GM21528 (cell line): Measurements from ENCODE around the gene F11R.
"Not testable (repeated sequence)": the region's sequence is repeated elsewhere in the genome, so short reads cannot be mapped to it uniquely, and the experiment has no call there.

ENCODE experiments used
- ATAC-seq: cut with Tn5 transposase; IDR thresholded peaks from one replicate; pipeline ENCODE4 v1.9.1; 2021; ENCODE audit warnings: mild to moderate bottlenecking, moderate library complexity; ENCODE audit not compliant: unreplicated experiment, low FRiP score

Gene F11R

GRCh38 chr1:161044908-161045735, 24.2 kb upstream of the F11R start:
- peak; percentile 34 for ATAC-seq

- ATAC-seq: no peak
Measured at GRCh38 chr1:161044535-161044907, 23.6 kb upstream of the F11R start.

GRCh38 chr1:161039546-161039945, 18.6 kb upstream of the F11R start:
- no peak for ATAC-seq

- ATAC-seq: no peak
Measured at GRCh38 chr1:161039154-161039545, 18.2 kb upstream of the F11R start.

GRCh38 chr1:161038523-161039153, 17.7 kb upstream of the F11R start, which contains the start of gene TSTD1:
TSS of gene TSTD1 (minus strand) at chr1:161038964. CDS start at chr1:161038889, 75 bp downstream.
- ATAC-seq: peak; percentile 83

GRCh38 chr1:161037661-161038522, 16.9 kb upstream of the F11R start:
- no peak for ATAC-seq

GRCh38 chr1:161033751-161034150, 12.8 kb upstream of the F11R start:
- no peak for ATAC-seq

- ATAC-seq: no peak
Measured at GRCh38 chr1:161032409-161032808, 11.5 kb upstream of the F11R start.

- ATAC-seq: no peak
Measured at GRCh38 chr1:161031874-161032273, 10.9 kb upstream of the F11R start.

GRCh38 chr1:161029466-161029865, 8.5 kb upstream of the F11R start:
- ATAC-seq: not testable (repeated sequence)

- ATAC-seq: not testable (repeated sequence)
Measured at GRCh38 chr1:161026954-161027353, 6.0 kb upstream of the F11R start.

GRCh38 chr1:161022432-161022831, 1.5 kb upstream of the F11R start:
- not testable (repeated sequence) for ATAC-seq

- no peak for ATAC-seq
Measured at GRCh38 chr1:161021970-161022353, 1.0 kb upstream of the F11R start.

- peak; percentile 86 for ATAC-seq
Measured at GRCh38 chr1:161021165-161021969, 415 bp upstream of the F11R start.

GRCh38 chr1:161019751-161020495, 1.0 kb downstream of the F11R start:
- ATAC-seq: peak; percentile 7

- ATAC-seq: not testable (repeated sequence)
Measured at GRCh38 chr1:161019111-161019660, 1.8 kb downstream of the F11R start.

- ATAC-seq: no peak
Measured at GRCh38 chr1:161018631-161018930, 2.4 kb downstream of the F11R start.

GRCh38 chr1:161017756-161018630, 3.0 kb downstream of the F11R start:
- no peak for ATAC-seq
